Fibroblast of skin of right quadriceps (primary cell): ENCODE results near the gene TTLL9.

Source experiments
- DNase-seq: peaks from one replicate; pipeline ENCODE4 v3.0.0-alpha.2; 2013

Gene TTLL9

DNA sequence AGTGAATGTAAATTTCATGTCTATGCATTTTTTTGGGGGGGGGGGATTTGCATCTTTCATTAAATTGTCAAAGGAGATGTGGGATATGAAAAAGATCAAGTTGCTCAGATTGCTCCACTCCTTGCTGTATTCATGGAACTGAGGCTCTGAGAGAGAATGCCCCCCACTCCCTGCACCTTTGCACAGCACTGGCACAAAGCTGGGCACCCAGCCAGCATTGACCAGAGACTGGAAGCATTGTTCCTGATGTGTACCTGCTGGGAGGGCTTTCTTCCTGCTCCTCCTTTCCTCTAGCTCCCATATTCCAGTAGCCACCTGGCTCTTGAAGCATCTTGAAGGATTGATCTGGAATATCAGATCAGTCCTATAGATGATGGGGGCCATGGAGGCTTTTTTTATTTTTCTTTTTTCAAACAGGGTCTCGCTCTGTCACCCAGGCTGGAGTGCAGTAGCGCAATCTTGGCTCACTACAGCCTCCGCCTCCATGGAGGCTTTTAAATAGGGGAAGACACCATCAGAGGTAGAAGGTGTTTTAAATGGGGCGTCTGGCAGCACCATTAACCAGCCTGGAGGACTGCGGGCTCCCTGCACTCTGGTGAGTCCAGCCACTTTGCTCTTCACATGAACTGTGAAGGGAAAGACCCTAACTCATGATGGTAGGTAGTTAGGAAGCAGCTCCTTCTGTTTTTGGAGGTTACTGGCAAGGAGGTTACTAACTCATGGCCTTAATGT is 11.0 kb upstream of the TTLL9 start:
- DNase-seq: no peak

DNA sequence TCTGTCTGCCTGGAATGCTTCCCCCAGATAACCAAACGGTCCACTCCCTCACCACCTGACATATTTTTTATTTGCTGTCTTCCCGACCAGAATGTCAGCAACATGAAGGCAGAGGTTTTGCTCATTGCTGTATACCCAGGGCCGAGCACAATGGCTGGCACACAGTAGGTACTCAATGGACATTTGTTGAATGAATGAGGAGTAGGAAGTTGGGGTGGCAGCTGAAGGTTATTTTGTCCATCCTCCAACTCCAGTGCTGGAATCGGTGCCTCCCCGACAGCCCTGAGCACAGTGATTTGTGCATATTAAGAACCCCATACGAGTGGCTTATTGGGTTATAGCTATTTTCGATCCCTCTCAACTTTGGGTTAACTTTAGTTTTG is 10.4 kb upstream of the TTLL9 start:
- no peak for DNase-seq

GRCh38 chr20:31860390-31861134 is 9.9 kb upstream of the TTLL9 start:
- DNase-seq: no peak

DNA sequence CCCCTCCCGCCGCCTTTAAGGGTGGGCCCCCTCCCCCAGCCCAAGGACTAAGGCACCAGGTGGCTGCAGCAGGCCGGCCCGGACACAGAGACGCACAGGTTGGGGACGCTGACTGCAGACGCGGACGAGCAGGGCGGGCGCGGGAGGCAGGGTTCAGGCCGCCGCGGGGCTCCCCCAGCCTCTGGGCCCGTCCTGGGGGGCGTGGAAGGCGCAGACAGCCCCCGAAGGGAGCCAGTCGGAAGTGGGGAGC is 9.4 kb upstream of the TTLL9 start:
- no peak for DNase-seq

DNA sequence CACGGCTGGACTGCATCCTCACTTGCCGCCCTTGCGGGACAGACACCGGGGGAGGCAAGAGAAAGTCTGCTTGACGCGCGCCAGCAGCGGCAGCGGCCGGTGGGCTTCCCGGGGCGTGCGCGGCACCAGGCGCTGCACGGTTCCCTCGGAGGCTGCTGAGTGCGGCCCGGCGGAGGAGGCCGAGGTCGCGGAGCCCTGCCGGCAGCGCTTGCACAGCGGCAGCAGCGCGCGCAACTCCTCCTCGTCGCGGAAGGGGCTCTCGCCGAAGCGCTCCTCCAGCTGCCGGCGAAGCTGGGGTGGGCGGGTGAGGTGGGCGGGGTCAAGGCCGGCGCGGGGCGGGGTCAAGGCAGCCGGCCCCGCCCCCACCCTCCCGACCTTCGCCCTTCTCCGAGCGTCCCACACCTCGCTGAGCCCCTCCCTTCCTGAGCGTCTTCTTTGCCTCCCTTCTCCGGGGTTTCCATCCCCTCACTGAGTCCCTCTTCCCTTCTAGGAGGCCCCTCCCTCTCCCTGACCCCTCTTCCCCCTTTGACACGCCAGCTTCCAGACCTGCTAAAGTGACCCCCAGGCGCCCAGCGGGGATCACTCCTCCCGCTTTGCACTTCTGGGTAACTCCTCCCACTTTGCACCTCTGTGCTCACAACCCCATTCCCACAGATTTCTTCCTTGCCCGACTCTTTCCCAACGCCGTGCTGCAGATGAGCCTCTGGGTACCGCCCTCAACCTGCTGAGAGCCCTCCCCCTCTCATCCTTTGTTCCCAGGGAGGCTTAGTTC is 8.9 kb upstream of the TTLL9 start:
- peak; percentile 52 for DNase-seq

DNA sequence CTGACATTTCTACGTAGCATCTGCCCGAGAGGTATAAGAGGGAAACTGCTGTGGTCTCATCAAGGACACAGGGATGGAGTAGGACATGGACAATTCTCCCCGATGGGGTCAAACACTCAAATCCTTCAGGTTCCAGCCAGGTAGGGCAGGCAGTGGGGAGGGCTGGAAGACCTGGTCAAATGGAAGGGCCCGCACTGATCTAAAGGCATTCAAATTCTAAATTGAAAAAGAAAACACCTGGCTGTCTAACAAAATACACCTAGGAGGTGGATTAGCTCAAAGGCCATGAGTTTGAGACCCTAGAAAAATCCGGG is 8.3 kb upstream of the TTLL9 start:
- DNase-seq: no peak

- DNase-seq: no peak
These were observed 7.9 kb upstream of the TTLL9 start for GRCh38 chr20:31862506-31862905.

- no peak for DNase-seq
These were observed 6.9 kb upstream of the TTLL9 start for GRCh38 chr20:31863296-31864085.

DNA sequence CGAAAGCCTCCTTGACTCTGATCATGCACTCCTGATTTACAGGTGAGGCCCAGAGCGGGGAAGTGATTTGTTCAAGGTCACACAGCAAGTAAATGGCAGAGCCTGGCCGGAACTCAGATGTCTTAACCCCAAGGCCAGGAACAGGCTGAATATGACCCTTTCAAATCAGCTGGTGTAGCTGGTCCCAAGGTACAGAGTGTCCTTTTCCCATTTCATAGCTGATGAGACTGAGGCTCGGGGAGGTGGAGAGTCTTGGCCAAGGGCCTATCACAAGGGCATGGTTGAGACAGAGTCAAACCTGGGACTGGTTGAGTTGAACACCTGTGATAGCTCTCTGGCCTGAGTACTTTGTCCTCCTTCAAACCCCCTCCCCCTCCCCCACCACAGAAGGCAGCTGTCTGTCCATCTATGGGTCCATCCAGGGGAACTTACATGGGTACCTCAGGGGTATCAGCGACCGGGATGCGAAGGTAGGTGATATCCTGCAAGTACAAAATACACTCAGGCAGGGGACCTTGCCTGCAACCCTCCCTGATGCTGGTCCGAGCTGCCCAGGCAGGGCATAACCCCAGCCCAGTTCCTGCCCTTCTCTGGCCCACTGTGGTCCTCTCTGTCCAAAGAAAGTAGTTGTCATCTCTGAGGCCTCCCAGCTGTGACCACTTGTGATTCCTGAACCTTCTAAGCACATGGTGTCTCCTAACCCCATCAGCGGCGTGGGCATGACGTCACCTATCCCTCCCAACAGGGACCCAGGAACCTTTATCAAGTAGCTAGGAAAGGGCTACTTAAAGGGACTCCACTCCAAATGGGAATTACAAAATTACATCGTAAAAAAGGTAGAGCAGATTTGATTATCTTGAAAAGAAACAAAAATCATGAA is 5.7 kb upstream of the TTLL9 start:
- DNase-seq: no peak

- DNase-seq: no peak
These were observed 4.2 kb upstream of the TTLL9 start for GRCh38 chr20:31866221-31866620.

- no peak for DNase-seq
These were observed 1.4 kb upstream of the TTLL9 start for GRCh38 chr20:31868853-31869672.

DNA sequence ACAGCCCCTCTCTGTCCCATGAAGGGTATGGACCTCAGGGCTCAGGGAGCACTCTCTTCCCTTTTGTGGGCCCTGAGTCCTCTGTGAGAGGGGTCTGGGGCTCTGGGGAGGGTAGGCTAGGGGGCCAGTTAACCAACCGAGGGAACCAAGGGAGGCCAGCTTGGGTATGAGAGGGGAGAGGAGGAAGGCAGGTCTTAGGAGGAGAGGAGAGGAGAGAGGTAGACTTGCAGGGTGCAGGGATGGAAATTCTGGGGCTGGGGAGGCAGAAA is 827 bp upstream of the TTLL9 start:
- DNase-seq: no peak

DNA sequence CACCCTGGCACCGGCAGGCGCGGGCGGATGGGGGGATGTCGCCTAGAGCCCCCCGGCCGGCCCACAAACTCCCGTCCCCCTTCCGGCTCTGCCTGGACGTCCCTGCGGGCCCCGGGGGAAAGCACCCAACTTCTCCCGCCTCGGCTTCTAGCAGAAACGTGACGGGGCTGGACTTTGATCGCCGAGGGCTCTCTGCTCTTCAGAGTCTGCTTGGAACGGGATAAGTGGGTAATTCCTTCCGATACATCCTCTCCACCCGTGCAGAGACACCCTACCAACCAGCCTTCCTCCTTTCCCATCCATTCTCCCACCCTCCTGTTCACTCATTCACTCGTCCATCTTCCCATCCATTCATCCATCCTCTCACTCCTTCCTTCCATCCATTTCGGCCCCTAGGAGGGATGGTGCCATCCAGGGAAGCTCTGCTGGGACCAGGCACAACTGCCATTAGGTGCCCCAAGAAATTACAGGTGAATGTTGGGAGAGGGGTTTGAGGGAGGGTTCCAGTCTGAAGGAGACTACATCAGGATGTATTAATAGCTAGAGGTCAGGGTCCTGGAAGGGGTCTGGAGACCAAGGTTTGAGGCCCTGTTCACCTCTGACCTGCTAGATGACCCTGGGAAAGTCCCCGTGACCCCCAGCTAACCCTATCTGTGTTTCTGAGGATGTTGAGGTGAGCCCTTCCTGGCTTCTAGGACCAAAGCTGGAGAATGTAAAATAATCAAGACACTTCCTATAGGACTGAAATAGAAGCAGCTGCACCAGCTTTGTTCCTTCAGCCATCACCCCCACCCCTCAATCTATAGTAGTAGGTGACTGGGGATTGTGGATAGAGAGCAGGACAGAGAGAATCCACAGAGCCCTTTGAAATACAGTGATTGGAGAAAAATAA is 538 bp downstream of the TTLL9 start:
- no peak for DNase-seq

GRCh38 chr20:31871618-31871954 is 1.2 kb downstream of the TTLL9 start:
- no peak for DNase-seq

- no peak for DNase-seq
These were observed 2.0 kb downstream of the TTLL9 start for GRCh38 chr20:31872406-31872805.

GRCh38 chr20:31875671-31876070 is 5.2 kb downstream of the TTLL9 start:
- no peak for DNase-seq

DNA sequence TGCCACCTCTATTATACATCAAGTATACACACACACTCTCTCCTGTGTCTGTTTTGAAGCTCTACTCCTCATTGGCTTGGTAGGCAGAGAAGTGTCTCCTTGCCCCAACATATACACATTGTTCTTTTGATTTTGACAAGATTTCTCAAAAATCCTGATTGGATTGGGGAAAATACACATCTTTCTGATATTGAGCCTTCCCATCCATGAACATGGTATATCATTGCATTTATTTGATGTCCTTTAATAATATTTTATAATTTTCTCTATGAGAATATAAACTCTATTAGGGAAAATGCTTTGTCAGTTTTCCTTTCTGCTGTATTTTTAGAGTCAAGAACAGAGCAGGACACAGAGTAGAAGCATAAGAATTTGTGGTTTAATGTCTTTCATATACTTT is 7.2 kb downstream of the TTLL9 start:
- no peak for DNase-seq

- DNase-seq: peak; percentile 92
These were observed 8.9 kb downstream of the TTLL9 start for GRCh38 chr20:31879143-31879987.

GRCh38 chr20:31881945-31882344 is 11.5 kb downstream of the TTLL9 start:
- DNase-seq: no peak

DNA sequence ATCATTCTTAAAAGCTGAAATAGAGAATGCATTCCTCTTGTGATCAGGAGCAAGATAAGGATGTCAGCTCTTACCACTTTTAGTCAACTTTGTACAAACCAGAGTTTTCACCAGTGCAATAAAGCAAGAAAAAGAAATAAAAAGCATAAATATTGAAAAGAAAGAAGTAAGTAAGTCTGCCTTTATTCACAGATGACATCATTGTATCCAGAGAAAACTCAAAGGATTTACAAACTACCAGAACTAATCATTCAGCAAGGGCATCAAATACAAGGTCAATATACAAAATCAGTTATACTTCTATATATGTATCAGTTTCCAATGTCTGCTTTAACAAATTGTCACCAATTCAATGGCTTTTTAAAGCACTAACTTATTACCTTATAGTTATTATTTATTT is 13.4 kb downstream of the TTLL9 start:
- DNase-seq: no peak
